ENCODE results near the gene FRMD5. TPM values are rescaled to one million over a fixed set of nuclear protein-coding genes. Genes with fewer than 3 reads are reported as not detected.

The FRMD5 gene
- total RNA-seq, 1 donor from 2014 or later = 0.54 TPM

DNA sequence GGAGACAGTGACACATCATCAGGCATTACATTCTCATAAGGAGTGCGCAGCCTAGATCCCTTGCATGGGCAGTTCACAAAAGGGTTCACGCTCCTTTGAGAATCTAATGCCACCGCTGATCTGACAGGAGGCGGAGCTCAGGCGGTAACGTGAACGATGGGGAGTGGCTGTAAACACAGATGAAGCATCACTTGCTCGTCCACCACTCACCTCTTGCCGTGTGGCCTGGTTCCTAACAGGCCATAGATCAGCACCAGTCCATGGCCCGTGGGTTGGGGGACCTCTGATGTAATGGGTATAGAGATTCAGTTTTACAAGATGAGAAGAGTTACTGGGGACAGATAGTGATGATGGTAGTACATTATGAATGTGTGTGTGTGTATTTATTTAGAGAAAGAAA, 63.0 kb downstream of the FRMD5 start:
- Mint-ChIP-seq H3K27me3 (ENCODE audit: unreplicated experiment) (no peaks in the 10 kb centered on the region), H3K4me3 (ENCODE audit: unreplicated experiment) (no peak overlapping the region), H3K36me3 (ENCODE audit: low read depth, unreplicated experiment) (no peaks in the 10 kb centered on the region), H3K27ac (ENCODE audit: unreplicated experiment) (no peak overlapping the region), H3K9me3 (ENCODE audit: unreplicated experiment) (no peaks in the 10 kb centered on the region), H3K4me1 (ENCODE audit: unreplicated experiment) (no peaks in the 10 kb centered on the region)
- DNase-seq (ENCODE audit: low spot score) = no peak
- TF ChIP-seq, protein P1, sequence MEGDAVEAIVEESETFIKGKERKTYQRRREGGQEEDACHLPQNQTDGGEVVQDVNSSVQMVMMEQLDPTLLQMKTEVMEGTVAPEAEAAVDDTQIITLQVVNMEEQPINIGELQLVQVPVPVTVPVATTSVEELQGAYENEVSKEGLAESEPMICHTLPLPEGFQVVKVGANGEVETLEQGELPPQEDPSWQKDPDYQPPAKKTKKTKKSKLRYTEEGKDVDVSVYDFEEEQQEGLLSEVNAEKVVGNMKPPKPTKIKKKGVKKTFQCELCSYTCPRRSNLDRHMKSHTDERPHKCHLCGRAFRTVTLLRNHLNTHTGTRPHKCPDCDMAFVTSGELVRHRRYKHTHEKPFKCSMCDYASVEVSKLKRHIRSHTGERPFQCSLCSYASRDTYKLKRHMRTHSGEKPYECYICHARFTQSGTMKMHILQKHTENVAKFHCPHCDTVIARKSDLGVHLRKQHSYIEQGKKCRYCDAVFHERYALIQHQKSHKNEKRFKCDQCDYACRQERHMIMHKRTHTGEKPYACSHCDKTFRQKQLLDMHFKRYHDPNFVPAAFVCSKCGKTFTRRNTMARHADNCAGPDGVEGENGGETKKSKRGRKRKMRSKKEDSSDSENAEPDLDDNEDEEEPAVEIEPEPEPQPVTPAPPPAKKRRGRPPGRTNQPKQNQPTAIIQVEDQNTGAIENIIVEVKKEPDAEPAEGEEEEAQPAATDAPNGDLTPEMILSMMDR (IDR thresholded peaks at IDR 0.05; ENCODE audit: unreplicated experiment) = no peak

DNA sequence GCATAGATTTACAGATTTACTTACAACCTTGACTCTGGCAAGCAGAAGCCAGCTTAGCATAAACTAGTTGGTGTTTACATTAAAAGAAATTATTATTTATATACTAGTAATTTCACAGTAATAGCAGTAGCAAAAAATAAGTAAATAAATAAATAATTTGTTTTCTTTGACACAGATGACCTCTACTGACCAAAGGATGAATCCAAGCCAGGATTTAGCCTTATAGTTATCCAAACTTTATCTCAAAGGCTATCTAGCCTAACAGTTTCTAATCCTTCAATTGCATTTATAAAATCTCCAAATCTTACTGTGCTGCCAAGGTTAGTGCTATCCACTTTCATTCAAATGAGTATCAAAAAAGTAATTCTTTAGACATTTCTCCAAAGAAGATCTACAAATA, 64.3 kb downstream of the FRMD5 start:
- TF ChIP-seq, protein P1 (IDR thresholded peaks at IDR 0.05; ENCODE audit: unreplicated experiment) = no peak
- H3K27ac Mint-ChIP-seq (ENCODE audit: unreplicated experiment) = no peak overlapping the region
- no peaks in the 10 kb centered on the region for H3K9me3 Mint-ChIP-seq (ENCODE audit: unreplicated experiment)
- H3K4me1 Mint-ChIP-seq (ENCODE audit: unreplicated experiment) = no peaks in the 10 kb centered on the region
- no peak for DNase-seq (ENCODE audit: low spot score)
- no peaks in the 10 kb centered on the region for H3K27me3 Mint-ChIP-seq (ENCODE audit: unreplicated experiment)
- H3K36me3 Mint-ChIP-seq (ENCODE audit: low read depth, unreplicated experiment) = no peaks in the 10 kb centered on the region
- no peak overlapping the region for H3K4me3 Mint-ChIP-seq (ENCODE audit: unreplicated experiment)

- Mint-ChIP-seq H3K4me1 (ENCODE audit: unreplicated experiment) (no peaks in the 10 kb centered on the region), H3K36me3 (ENCODE audit: low read depth, unreplicated experiment) (no peaks in the 10 kb centered on the region), H3K27ac (ENCODE audit: unreplicated experiment) (no peak overlapping the region), H3K4me3 (ENCODE audit: unreplicated experiment) (no peak overlapping the region), H3K9me3 (ENCODE audit: unreplicated experiment) (no peaks in the 10 kb centered on the region), H3K27me3 (ENCODE audit: unreplicated experiment) (no peaks in the 10 kb centered on the region)
- TF ChIP-seq, protein P1 (IDR thresholded peaks at IDR 0.05; ENCODE audit: unreplicated experiment) = no peak
- no peak for DNase-seq (ENCODE audit: low spot score)
Observed at GRCh38 chr15:44129911-44130310, 65.2 kb downstream of the FRMD5 start.

DNA sequence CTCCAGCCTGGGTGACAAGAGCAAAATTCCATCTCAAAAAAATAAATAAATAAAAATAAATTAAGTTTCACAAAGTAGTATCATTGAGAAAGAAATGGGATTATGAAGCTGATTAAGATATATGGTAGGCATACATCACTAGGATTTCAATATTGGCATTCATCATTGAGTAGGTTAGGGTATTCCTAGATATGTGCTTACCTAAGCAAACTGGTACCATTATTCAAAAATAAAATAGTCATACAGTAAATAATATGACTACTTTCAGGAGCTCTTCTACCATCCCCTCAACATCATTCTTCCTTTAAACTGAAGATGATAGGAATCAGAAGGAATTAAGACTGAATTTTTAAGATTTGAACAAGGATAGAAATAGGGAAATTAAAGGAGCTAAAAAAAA, 66.6 kb downstream of the FRMD5 start:
- no peak for DNase-seq (ENCODE audit: low spot score)
- no peaks in the 10 kb centered on the region for H3K27me3 Mint-ChIP-seq (ENCODE audit: unreplicated experiment)
- no peaks in the 10 kb centered on the region for H3K4me1 Mint-ChIP-seq (ENCODE audit: unreplicated experiment)
- TF ChIP-seq, protein P1 (IDR thresholded peaks at IDR 0.05; ENCODE audit: unreplicated experiment) = no peak
- no peak overlapping the region for H3K27ac Mint-ChIP-seq (ENCODE audit: unreplicated experiment)
- H3K9me3 Mint-ChIP-seq (ENCODE audit: unreplicated experiment) = no peaks in the 10 kb centered on the region
- no peaks in the 10 kb centered on the region for H3K36me3 Mint-ChIP-seq (ENCODE audit: low read depth, unreplicated experiment)
- no peak overlapping the region for H3K4me3 Mint-ChIP-seq (ENCODE audit: unreplicated experiment)

GRCh38 chr15:44125879-44126278, 69.2 kb downstream of the FRMD5 start:
- no peak overlapping the region for H3K27ac Mint-ChIP-seq (ENCODE audit: unreplicated experiment)
- no peaks in the 10 kb centered on the region for H3K9me3 Mint-ChIP-seq (ENCODE audit: unreplicated experiment)
- H3K27me3 Mint-ChIP-seq (ENCODE audit: unreplicated experiment) = no peaks in the 10 kb centered on the region
- H3K36me3 Mint-ChIP-seq (ENCODE audit: low read depth, unreplicated experiment) = no peaks in the 10 kb centered on the region
- no peak for DNase-seq (ENCODE audit: low spot score)
- H3K4me1 Mint-ChIP-seq (ENCODE audit: unreplicated experiment) = no peaks in the 10 kb centered on the region
- TF ChIP-seq, protein P1 (IDR thresholded peaks at IDR 0.05; ENCODE audit: unreplicated experiment) = no peak
- no peak overlapping the region for H3K4me3 Mint-ChIP-seq (ENCODE audit: unreplicated experiment)
